Natural killer cell treated with Interleukin-12 subunit alpha and Interleukin-12 subunit beta and Interleukin-15 and Interleukin-18, amount 100 ng/mL, for 72 hours (primary cell): ENCODE data around the gene SORCS2. TPM values are rescaled to one million over a fixed set of nuclear protein-coding genes. Genes with fewer than 3 reads are reported as not detected.

Experiments
- ATAC-seq, 2 donors: fragments of 150-1000 bp; cut with Tn5 transposase in 1 of 2; sonication (Bioruptor Pico), chemical (Tn5 transposase) in 1 of 2; 2 replicates each; pipeline ENCODE4 v1.10.0; 2021
- DNase-seq: peaks from one replicate; pipeline ENCODE4 v3.0.0; 2022; ENCODE audit warnings: low spot score
- H3K27ac Mint-ChIP-seq, 2 donors: 1 replicate in 1 of 2; 2 replicates in 1 of 2; pipeline ENCODE4 v1.8.0; 2022; ENCODE audit warnings: mixed read lengths in 2 of 2, mild to moderate bottlenecking in 1 of 2, moderate library complexity in 1 of 2
- H3K27me3 Mint-ChIP-seq, 2 donors: 1 replicate in 1 of 2; 2 replicates in 1 of 2; pipeline ENCODE4 v1.8.0; 2022; ENCODE audit warnings: mixed read lengths in 2 of 2
- H3K36me3 Mint-ChIP-seq: one replicate; pipeline ENCODE4 v1.8.0; 2022; ENCODE audit warnings: mixed read lengths
- H3K4me1 Mint-ChIP-seq, 2 donors: 1 replicate in 1 of 2; 2 replicates in 1 of 2; pipeline ENCODE4 v1.8.0; 2022; ENCODE audit warnings: low read depth in 2 of 2, mixed read lengths in 2 of 2, mild to moderate bottlenecking in 1 of 2
- H3K4me3 Mint-ChIP-seq: one replicate; pipeline ENCODE4 v1.8.0; 2022; ENCODE audit warnings: mixed read lengths
- H3K9me3 Mint-ChIP-seq: 2 replicates; pipeline ENCODE4 v1.8.0; 2022; ENCODE audit warnings: mixed read lengths
- total RNA-seq, 2 donors: library from RNA; stranded (reverse); gene quantifications; one replicate each; pipeline ENCODE4 v1.2.3, GENCODE V29; 2022

SORCS2 gene
- total RNA-seq, 2 donors from 2014 or later: 0.17 to 0.21 TPM

GRCh38 chr4:7408166-7408565 lies 215.8 kb downstream of the SORCS2 start:
- H3K27ac Mint-ChIP-seq: no peak overlapping the region
- no peaks in the 10 kb centered on the region for H3K4me1 Mint-ChIP-seq
- peaks cover 40% of the 10 kb centered on the region for H3K36me3 Mint-ChIP-seq
- DNase-seq (no peak), ATAC-seq (no peak)
- no peak overlapping the region for H3K4me3 Mint-ChIP-seq
- H3K9me3 Mint-ChIP-seq: peaks cover 15% of the 10 kb centered on the region
- peaks cover 43 to 59% of the 10 kb centered on the region in 2 donors for H3K27me3 Mint-ChIP-seq

GRCh38 chr4:7410446-7410845 lies 218.1 kb downstream of the SORCS2 start:
- no peak for ATAC-seq
- Mint-ChIP-seq H3K9me3 (peaks cover 15% of the 10 kb centered on the region), H3K36me3 (peaks cover 33% of the 10 kb centered on the region), H3K27ac (no peak overlapping the region), H3K4me3 (no peak overlapping the region), H3K4me1 (no peaks in the 10 kb centered on the region), H3K27me3 (peaks cover 48 to 58% of the 10 kb centered on the region in 2 donors)
- DNase-seq: peak; percentile 15

GRCh38 chr4:7411491-7411890 lies 219.2 kb downstream of the SORCS2 start:
- H3K4me3 Mint-ChIP-seq: no peak overlapping the region
- no peaks in the 10 kb centered on the region for H3K4me1 Mint-ChIP-seq
- DNase-seq: no peak
- peaks cover 15% of the 10 kb centered on the region for H3K9me3 Mint-ChIP-seq
- peaks cover 27% of the 10 kb centered on the region for H3K36me3 Mint-ChIP-seq
- no peak overlapping the region for H3K27ac Mint-ChIP-seq
- no peak for ATAC-seq
- H3K27me3 Mint-ChIP-seq: peaks cover 52 to 54% of the 10 kb centered on the region in 2 donors

- no peaks in the 10 kb centered on the region for H3K4me1 Mint-ChIP-seq
- no peak for ATAC-seq
- DNase-seq: peak; percentile 48
- no peak overlapping the region for H3K27ac Mint-ChIP-seq
- H3K27me3 Mint-ChIP-seq: peaks cover 49 to 53% of the 10 kb centered on the region in 2 donors
- no peak overlapping the region for H3K4me3 Mint-ChIP-seq
- H3K36me3 Mint-ChIP-seq: peaks cover 22% of the 10 kb centered on the region
- H3K9me3 Mint-ChIP-seq: peaks cover 15% of the 10 kb centered on the region
These were observed 219.7 kb downstream of the SORCS2 start for GRCh38 chr4:7411896-7412553.

- Mint-ChIP-seq H3K27me3 (peaks cover 44 to 48% of the 10 kb centered on the region in 2 donors), H3K36me3 (peaks cover 17% of the 10 kb centered on the region), H3K27ac (no peak overlapping the region), H3K9me3 (peaks cover 12% of the 10 kb centered on the region), H3K4me3 (no peak overlapping the region), H3K4me1 (no peaks in the 10 kb centered on the region)
- peak in 1 of 2 donors; percentile 24 for ATAC-seq
- peak; percentile 60 for DNase-seq
These were observed 220.2 kb downstream of the SORCS2 start for GRCh38 chr4:7412554-7412912.

- Mint-ChIP-seq H3K27me3 (peaks cover 29 to 42% of the 10 kb centered on the region in 2 donors), H3K4me1 (no peaks in the 10 kb centered on the region), H3K9me3 (peaks cover under 1% of the 10 kb centered on the region), H3K36me3 (peaks cover 2% of the 10 kb centered on the region), H3K4me3 (no peak overlapping the region), H3K27ac (no peak overlapping the region)
- DNase-seq (no peak), ATAC-seq (no peak)
These were observed 221.7 kb downstream of the SORCS2 start for GRCh38 chr4:7414046-7414445.

GRCh38 chr4:7414736-7415510 lies 222.6 kb downstream of the SORCS2 start:
- Mint-ChIP-seq H3K9me3 (no peaks in the 10 kb centered on the region), H3K27me3 (peaks cover 29 to 39% of the 10 kb centered on the region in 2 donors), H3K36me3 (no peaks in the 10 kb centered on the region), H3K4me1 (no peaks in the 10 kb centered on the region), H3K27ac (no peak overlapping the region), H3K4me3 (no peak overlapping the region)
- no peak for ATAC-seq
- DNase-seq: no peak

- peak; percentile 16 for DNase-seq
- Mint-ChIP-seq H3K4me1 (no peaks in the 10 kb centered on the region), H3K27ac (no peak overlapping the region), H3K36me3 (no peaks in the 10 kb centered on the region), H3K27me3 (peaks cover 26 to 39% of the 10 kb centered on the region in 2 donors), H3K4me3 (no peak overlapping the region), H3K9me3 (no peaks in the 10 kb centered on the region)
- ATAC-seq: no peak
These were observed 223.8 kb downstream of the SORCS2 start for GRCh38 chr4:7415927-7416686.

- peaks cover 20 to 34% of the 10 kb centered on the region in 2 donors for H3K27me3 Mint-ChIP-seq
- ATAC-seq (no peak), DNase-seq (peak; percentile 55)
- no peaks in the 10 kb centered on the region for H3K36me3 Mint-ChIP-seq
- H3K27ac Mint-ChIP-seq: no peak overlapping the region
- no peak overlapping the region for H3K4me3 Mint-ChIP-seq
- H3K9me3 Mint-ChIP-seq: no peaks in the 10 kb centered on the region
- H3K4me1 Mint-ChIP-seq: no peaks in the 10 kb centered on the region
These were observed 224.6 kb downstream of the SORCS2 start for GRCh38 chr4:7416745-7417432.

- H3K4me3 Mint-ChIP-seq: no peak overlapping the region
- DNase-seq (no peak), ATAC-seq (no peak)
- H3K36me3 Mint-ChIP-seq: no peaks in the 10 kb centered on the region
- H3K27ac Mint-ChIP-seq: no peak overlapping the region
- H3K4me1 Mint-ChIP-seq: no peaks in the 10 kb centered on the region
- peaks cover 20 to 37% of the 10 kb centered on the region in 2 donors for H3K27me3 Mint-ChIP-seq
- H3K9me3 Mint-ChIP-seq: no peaks in the 10 kb centered on the region
These were observed 225.3 kb downstream of the SORCS2 start for GRCh38 chr4:7417639-7418038.

GRCh38 chr4:7418131-7418943 lies 226.0 kb downstream of the SORCS2 start:
- H3K27ac Mint-ChIP-seq: no peak overlapping the region
- peak; percentile 29 for DNase-seq

GRCh38 chr4:7419961-7420660 lies 227.8 kb downstream of the SORCS2 start:
- Mint-ChIP-seq H3K4me1 (no peaks in the 10 kb centered on the region), H3K9me3 (no peaks in the 10 kb centered on the region), H3K4me3 (no peak overlapping the region), H3K27ac (no peak overlapping the region), H3K27me3 (peaks cover 8 to 28% of the 10 kb centered on the region in 2 donors), H3K36me3 (no peaks in the 10 kb centered on the region)
- ATAC-seq (no peak), DNase-seq (peak; percentile 8)

More at GRCh38 chr4:7418131-7418943, 226.0 kb downstream of the SORCS2 start:
- Mint-ChIP-seq H3K27me3 (peaks cover 20 to 41% of the 10 kb centered on the region in 2 donors), H3K36me3 (no peaks in the 10 kb centered on the region), H3K4me1 (no peaks in the 10 kb centered on the region), H3K4me3 (no peak overlapping the region), H3K9me3 (no peaks in the 10 kb centered on the region)
- ATAC-seq: no peak
